HL-60 (cell line): ENCODE results near the gene GNG10.

Source experiments
- DNase-seq, 2 experiments: peaks; one replicate each; pipeline ENCODE4 v3.0.0-alpha.2; 2010 to 2020; ENCODE audit warnings: low read depth in 1 of 2, low spot score in 1 of 2
- H3K27ac ChIP-seq: fragments of 250-450 bp; sonication (Bioruptor Pico); replicated peaks from 2 replicates; pipeline ENCODE4 v1.5.1; 2020; ENCODE audit warnings: mild to moderate bottlenecking, moderate library complexity
- H3K27me3 ChIP-seq: fragments of 250-450 bp; sonication (Bioruptor Pico); 2 replicates; pipeline ENCODE4 v1.5.1; 2021; ENCODE audit warnings: mild to moderate bottlenecking, moderate library complexity; ENCODE audit not compliant: insufficient read depth, poor library complexity, severe bottlenecking
- H3K4me3 ChIP-seq: replicated peaks from 2 replicates; pipeline ENCODE4 v1.5.1; 2011; ENCODE audit warnings: mild to moderate bottlenecking, control low read depth, low read length; ENCODE audit not compliant: insufficient read depth
- GABPA ChIP-seq: IDR thresholded peaks from 2 replicates; pipeline ENCODE4 v1.6.1; 2012; ENCODE audit warnings: low read depth
- POLR2AphosphoS5 ChIP-seq: IDR thresholded peaks from 2 replicates; pipeline ENCODE4 v1.6.1; 2012; ENCODE audit warnings: low read depth
- SPI1 ChIP-seq: IDR thresholded peaks from 2 replicates; pipeline ENCODE4 v1.6.1; 2012; ENCODE audit warnings: low read depth, mild to moderate bottlenecking, borderline replicate concordance
- TF ChIP-seq, protein P1 (sequence below): IDR thresholded peaks from one replicate; pipeline ENCODE4 v1.5.1; 2011; ENCODE audit warnings: low read length, control low read depth, inconsistent platforms; ENCODE audit not compliant: insufficient read depth
- TF ChIP-seq, protein P2 (sequence below): IDR thresholded peaks from 2 replicates; pipeline ENCODE4 v1.6.1; 2012; ENCODE audit warnings: low read depth; ENCODE audit not compliant: insufficient replicate concordance

The GNG10 gene

DNA sequence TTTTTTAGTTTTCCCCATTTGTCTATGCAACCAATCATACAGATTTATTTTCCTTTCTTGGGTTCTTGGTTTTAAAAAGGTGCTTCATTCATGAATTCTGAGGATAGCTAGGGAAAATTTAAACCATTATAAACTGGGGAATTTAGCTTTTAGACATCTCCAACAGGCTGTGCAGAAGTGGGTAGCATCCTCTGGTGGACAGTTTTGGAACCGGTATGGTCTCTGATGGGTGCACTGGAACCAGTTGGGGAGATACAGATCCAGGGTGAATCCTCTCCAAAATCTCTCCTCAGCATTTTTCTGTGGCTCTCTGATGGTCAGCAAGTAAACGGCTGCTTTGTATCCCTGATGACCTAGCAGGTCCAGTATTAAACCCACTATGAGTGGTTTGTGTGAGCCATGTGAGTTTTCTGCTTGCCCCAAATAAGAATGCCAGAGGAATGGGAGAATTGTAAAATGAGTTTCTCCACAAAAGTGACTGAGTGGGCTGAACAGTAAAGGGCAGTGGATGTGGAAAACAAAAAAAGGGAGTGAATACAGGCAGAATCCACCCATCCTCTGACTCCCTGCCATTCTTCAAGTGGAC lies 39.4 kb upstream of the GNG10 start:
- peak in 1 of 2 experiments; percentile 28 for DNase-seq
- Histone ChIP-seq H3K4me3 (no peak overlapping the region), H3K27ac (no peak overlapping the region), H3K27me3 (no peaks in the 10 kb centered on the region)
- TF ChIP-seq, protein P1, sequence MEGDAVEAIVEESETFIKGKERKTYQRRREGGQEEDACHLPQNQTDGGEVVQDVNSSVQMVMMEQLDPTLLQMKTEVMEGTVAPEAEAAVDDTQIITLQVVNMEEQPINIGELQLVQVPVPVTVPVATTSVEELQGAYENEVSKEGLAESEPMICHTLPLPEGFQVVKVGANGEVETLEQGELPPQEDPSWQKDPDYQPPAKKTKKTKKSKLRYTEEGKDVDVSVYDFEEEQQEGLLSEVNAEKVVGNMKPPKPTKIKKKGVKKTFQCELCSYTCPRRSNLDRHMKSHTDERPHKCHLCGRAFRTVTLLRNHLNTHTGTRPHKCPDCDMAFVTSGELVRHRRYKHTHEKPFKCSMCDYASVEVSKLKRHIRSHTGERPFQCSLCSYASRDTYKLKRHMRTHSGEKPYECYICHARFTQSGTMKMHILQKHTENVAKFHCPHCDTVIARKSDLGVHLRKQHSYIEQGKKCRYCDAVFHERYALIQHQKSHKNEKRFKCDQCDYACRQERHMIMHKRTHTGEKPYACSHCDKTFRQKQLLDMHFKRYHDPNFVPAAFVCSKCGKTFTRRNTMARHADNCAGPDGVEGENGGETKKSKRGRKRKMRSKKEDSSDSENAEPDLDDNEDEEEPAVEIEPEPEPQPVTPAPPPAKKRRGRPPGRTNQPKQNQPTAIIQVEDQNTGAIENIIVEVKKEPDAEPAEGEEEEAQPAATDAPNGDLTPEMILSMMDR = peak; percentile 65
- TF ChIP-seq, protein P2, sequence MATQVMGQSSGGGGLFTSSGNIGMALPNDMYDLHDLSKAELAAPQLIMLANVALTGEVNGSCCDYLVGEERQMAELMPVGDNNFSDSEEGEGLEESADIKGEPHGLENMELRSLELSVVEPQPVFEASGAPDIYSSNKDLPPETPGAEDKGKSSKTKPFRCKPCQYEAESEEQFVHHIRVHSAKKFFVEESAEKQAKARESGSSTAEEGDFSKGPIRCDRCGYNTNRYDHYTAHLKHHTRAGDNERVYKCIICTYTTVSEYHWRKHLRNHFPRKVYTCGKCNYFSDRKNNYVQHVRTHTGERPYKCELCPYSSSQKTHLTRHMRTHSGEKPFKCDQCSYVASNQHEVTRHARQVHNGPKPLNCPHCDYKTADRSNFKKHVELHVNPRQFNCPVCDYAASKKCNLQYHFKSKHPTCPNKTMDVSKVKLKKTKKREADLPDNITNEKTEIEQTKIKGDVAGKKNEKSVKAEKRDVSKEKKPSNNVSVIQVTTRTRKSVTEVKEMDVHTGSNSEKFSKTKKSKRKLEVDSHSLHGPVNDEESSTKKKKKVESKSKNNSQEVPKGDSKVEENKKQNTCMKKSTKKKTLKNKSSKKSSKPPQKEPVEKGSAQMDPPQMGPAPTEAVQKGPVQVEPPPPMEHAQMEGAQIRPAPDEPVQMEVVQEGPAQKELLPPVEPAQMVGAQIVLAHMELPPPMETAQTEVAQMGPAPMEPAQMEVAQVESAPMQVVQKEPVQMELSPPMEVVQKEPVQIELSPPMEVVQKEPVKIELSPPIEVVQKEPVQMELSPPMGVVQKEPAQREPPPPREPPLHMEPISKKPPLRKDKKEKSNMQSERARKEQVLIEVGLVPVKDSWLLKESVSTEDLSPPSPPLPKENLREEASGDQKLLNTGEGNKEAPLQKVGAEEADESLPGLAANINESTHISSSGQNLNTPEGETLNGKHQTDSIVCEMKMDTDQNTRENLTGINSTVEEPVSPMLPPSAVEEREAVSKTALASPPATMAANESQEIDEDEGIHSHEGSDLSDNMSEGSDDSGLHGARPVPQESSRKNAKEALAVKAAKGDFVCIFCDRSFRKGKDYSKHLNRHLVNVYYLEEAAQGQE = no peak
- TF ChIP-seq GABPA = no peak

DNA sequence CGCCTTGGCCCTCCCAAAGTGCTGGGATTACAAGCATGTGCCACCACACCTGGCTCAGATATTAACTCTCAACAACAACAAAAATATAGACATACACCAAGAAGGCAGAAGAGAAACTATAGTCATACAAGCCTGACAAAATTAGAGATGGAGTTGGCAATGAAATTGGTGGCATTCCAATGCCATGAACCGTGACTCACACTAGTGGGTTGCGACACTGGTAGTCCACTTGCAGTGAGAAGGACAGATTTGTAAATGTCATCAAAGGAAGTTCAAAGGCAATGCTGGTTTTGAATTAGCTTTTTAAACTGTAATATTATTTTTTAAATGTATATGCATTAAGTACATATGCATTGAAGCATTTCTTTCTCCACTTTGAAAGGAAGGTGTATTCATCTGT lies 38.8 kb upstream of the GNG10 start:
- Histone ChIP-seq H3K27ac (no peak overlapping the region), H3K4me3 (no peak overlapping the region), H3K27me3 (no peaks in the 10 kb centered on the region)
- TF ChIP-seq, protein P2 = no peak
- TF ChIP-seq GABPA = no peak
- no peak for TF ChIP-seq POLR2AphosphoS5
- no peak for TF ChIP-seq SPI1
- TF ChIP-seq, protein P1 = no peak
- no peak for DNase-seq

DNA sequence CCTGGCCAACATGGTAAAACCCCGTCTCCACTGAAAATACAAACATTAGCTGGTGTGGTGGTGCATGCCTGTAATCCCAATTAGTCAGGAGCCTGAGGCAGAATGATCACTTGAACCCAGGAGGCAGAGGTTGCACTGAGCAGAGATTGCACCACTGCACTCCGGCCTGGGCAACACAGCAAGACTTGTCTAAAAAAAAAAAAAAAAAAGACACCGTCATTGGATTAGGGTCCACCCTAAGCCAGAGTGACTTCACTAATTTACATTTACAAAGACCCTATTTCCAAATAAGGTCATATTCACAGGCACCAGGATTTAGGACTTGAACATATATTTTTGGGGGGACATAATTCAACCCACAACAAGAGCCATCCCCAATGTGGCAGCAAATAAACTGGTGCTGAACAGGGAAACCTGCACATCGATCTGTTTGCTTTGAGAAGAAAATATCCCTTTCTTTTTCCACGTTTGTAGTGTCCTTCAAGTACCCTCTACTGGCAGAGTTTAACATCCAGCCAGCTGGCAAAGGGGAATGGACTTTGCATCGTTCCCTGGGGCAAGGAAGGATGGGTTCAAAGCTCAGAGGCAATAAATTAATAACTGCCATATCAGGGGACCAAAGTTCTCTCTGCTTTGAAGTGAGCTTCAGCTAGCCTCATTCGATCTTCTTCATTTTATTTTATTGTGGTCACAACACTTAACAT lies 34.0 kb upstream of the GNG10 start:
- DNase-seq = no peak
- no peak overlapping the region for H3K27ac ChIP-seq
- no peak overlapping the region for H3K4me3 ChIP-seq
- H3K27me3 ChIP-seq = no peaks in the 10 kb centered on the region
- TF ChIP-seq GABPA = no peak
- TF ChIP-seq, protein P1 = no peak
- TF ChIP-seq POLR2AphosphoS5 = no peak
- TF ChIP-seq, protein P2 = no peak
- TF ChIP-seq SPI1 = no peak
